Esophagus muscularis mucosa (tissue), 3 donors: Measurements from ENCODE around the gene DGKZ.

ENCODE experiments used
- POLR2A ChIP-seq: fragments of 450-650 bp; IDR thresholded peaks from one replicate; pipeline ENCODE4 v1.6.1; 2017; ENCODE audit warnings: antibody characterized with exemption, moderate library complexity, mild to moderate bottlenecking, low read depth
- POLR2AphosphoS5 ChIP-seq, 2 donors: sonication (generic); formaldehyde crosslinking; IDR thresholded peaks; one replicate each; pipeline ENCODE4 v1.6.1; 2017; ENCODE audit warnings: antibody characterized with exemption in 2 of 2
- TF ChIP-seq, protein P1 (sequence below), 3 experiments: fragments of 200-600 bp in 2 of 3; fragments of 450-650 bp in 1 of 3; sonication (generic) in 2 of 3; IDR thresholded peaks; one replicate each; pipeline ENCODE4 v1.5.1; 2017 to 2019; ENCODE audit warnings: antibody characterized with exemption in 3 of 3, mild to moderate bottlenecking in 2 of 3, moderate library complexity in 1 of 3

DNA sequence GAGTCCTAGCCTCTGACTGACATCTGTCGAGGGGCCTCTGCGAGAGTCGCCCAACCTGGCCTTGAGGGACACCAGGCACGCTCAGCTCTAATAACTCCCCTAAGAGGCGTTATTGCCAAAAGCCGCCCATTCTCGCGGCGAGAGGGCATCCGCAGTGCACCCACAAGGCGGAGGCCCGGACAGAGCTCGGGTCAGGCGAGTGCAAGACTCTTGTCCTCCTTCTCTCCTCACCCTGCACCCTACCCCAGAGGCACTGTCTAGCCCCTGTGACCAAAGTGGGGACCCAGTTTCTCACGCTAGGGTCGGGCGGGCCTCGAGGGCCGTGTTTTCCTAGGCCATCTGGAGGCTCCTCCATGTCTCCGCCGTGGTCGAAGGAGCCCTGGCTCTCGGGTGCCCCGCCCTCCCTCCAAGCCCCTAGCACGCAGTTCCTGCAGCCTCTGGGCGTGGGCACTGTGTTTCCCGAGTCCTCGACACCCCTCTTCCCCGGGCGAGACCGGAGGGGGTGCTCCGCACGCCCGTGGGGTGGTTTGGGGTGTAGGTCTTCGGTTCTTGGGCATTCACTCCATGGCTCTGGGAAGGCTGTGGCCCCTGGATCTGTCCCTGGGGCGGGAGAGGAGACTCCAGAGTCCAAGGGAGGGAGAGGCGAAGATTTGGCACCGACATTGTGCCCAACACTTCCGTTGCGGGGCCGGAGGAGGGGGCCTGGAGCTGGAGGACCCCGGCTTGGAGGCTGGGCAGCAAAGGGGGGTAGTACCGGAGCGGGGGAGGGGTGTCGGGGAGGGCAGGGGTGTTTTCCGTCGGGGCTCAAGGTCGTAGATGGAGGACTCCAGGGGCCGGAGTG, 43.3 kb downstream of the DGKZ start:
- TF ChIP-seq, protein P1, sequence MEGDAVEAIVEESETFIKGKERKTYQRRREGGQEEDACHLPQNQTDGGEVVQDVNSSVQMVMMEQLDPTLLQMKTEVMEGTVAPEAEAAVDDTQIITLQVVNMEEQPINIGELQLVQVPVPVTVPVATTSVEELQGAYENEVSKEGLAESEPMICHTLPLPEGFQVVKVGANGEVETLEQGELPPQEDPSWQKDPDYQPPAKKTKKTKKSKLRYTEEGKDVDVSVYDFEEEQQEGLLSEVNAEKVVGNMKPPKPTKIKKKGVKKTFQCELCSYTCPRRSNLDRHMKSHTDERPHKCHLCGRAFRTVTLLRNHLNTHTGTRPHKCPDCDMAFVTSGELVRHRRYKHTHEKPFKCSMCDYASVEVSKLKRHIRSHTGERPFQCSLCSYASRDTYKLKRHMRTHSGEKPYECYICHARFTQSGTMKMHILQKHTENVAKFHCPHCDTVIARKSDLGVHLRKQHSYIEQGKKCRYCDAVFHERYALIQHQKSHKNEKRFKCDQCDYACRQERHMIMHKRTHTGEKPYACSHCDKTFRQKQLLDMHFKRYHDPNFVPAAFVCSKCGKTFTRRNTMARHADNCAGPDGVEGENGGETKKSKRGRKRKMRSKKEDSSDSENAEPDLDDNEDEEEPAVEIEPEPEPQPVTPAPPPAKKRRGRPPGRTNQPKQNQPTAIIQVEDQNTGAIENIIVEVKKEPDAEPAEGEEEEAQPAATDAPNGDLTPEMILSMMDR (IDR thresholded peaks at IDR 0.05), result no peak
- no peak for TF ChIP-seq POLR2AphosphoS5 (IDR thresholded peaks at IDR 0.05)
- TF ChIP-seq POLR2A, result no peak
